ENCODE measurements around the gene DGKD.
"Not testable (repeated sequence)": the region's sequence is repeated elsewhere in the genome, so short reads cannot be mapped to it uniquely, and the experiment has no call there.

DGKD gene

DNA sequence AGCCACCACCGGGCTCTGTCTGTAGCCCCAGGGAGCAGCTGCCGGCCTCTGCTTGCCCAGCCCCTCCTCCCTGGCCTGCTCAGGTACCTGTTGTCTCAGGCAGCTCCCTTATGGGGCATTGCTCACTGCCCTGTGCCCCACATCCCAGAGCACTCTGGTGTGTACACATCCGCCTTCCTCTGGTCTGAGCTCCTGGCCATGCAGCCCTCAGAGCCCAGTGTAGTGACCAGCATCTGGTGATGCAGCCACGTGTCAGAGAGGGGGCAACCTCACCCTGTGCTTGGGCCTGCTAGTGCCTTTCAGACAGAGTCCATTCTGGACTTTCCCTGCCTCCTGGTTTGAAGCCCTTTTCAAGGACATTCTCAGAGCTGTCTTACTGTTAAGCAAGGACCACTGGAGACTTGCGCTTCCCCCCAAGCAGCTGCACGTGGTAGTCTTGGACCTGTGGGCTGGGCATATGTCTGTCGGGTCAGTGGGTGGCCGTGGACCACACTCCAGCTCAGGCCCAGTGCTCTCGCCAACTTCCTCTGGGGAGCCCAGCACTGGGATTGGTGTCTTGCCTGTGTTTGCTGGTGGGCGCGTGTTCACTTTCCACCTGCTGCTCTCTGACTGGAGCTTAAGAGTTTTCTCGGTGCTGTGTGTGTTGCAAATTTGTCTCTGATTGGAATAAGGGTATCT, 30.7 kb downstream of the DGKD start:
- no peak for DNase-seq (ENCODE audit: extremely low read depth in 1 of 2, low read depth in 1 of 2)

DNA sequence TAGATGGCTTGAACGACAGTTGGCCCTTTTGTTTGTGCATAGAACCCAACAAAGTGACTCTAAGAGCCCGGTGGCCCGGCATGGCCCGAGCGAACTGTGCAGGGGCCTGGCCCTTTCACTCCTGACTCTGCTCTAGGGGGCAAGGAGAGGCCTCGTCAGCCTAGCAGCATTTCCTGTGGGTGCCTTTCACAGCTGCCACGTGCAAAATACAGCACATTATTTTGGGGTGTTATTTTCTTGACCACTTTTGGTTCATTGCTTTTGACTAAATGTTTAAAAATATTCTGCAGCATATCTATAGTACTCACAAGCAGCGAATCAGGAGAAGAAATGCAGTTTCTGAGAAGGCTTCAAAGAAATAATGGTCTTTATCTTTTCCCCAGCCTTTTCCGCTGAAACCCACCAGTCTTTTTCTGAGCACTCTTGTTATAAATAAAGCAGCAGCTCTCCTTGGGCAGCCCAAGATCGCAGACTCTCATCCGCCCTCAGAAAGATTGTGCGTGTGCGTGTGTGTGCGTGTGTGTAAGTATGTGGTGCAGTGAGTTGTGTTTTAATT, 31.3 kb downstream of the DGKD start:
- peak; percentile 22 to 26 for DNase-seq (ENCODE audit: extremely low read depth in 1 of 2, low read depth in 1 of 2)

- no peak for DNase-seq (ENCODE audit: extremely low read depth in 1 of 2, low read depth in 1 of 2)
Measured at GRCh38 chr2:233386382-233387041, 32.2 kb downstream of the DGKD start.

DNA sequence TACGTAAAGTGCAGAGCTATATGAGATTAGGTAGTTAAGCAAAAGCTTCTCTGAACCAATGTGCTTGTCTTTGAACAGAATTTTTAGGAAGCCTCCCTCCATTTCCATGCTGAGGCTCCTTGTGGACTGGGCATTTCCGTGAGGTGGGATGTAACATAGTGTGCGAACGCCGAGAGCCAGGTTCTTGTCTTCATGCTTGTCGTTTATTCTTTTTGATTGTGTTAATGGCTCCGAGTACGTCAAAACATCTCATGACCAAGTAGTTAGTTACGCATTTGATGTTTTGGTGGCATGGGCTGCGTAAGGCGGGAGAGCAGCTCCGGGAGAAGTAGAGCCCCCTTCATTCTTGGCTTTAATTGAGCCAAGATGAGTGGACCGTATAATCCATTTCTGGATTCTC, 32.9 kb downstream of the DGKD start:
- DNase-seq (ENCODE audit: extremely low read depth in 1 of 2, low read depth in 1 of 2): no peak

GRCh38 chr2:233387667-233388528, 33.6 kb downstream of the DGKD start:
- no peak for DNase-seq (ENCODE audit: extremely low read depth in 1 of 2, low read depth in 1 of 2)

- DNase-seq (ENCODE audit: extremely low read depth in 1 of 2, low read depth in 1 of 2): no peak
Measured at GRCh38 chr2:233389601-233390125, 35.4 kb downstream of the DGKD start.

DNA sequence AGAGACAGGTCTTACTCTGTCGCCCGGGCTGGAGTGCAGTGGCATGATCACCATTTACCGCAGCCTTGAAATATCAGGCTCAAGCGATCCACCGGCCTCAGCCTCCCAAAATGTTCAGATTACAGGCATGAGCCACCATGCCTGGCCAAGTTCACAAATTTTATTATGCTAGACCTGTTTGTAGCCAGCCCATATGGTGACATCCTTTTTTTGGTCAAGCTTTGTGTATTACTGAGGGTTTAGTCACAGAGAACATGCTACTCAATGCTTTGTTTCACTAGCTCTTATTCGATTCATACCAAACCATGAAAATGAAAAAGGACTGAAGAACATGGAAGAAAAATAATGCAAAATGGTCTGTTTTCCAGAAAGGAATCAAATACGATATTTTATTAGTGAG, 41.4 kb downstream of the DGKD start:
- DNase-seq (ENCODE audit: extremely low read depth in 1 of 2, low read depth in 1 of 2): no peak

DNA sequence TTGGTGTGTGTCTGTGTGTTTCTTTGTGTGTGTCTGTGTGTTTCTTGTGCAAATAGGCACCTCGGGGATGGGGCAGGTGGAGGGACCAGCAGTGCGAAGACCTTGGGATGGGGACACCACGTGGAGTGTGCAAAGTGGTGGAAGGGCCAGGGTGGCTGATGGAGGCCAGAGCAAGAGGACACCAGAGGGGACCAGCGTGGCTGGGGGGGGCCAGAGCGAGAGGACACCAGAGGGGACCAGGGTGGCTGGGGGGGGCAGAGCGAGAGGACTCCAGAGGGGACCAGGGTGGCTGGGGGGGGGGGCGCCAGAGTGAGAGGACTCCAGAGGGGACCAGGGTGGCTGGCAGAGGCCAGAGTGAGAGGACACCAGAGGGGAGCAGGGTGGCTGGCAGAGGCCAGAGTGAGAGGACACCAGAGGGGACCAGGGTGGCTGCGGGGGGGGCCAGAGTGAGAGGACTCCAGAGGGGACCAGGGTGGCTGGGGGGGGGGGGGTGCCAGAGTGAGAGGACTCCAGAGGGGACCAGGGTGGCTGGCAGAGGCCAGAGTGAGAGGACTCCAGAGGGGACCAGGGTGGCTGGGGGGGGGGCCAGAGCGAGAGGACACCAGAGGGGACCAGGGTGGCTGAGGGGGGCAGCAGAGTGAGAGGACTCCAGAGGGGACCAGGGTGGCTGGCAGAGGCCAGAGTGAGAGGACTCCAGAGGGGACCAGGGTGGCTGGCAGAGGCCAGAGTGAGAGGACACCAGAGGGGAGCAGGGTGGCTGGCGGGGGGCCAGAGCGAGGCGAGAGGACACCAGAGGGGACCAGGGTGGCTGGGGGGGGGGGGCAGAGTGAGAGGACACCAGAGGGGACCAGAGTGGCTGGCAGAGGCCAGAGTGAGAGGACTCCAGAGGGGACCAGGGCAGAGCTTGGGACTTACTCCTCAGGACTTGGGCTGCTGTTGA, 42.7 kb downstream of the DGKD start:
- DNase-seq (ENCODE audit: extremely low read depth in 1 of 2, low read depth in 1 of 2): not testable (repeated sequence)

DNA sequence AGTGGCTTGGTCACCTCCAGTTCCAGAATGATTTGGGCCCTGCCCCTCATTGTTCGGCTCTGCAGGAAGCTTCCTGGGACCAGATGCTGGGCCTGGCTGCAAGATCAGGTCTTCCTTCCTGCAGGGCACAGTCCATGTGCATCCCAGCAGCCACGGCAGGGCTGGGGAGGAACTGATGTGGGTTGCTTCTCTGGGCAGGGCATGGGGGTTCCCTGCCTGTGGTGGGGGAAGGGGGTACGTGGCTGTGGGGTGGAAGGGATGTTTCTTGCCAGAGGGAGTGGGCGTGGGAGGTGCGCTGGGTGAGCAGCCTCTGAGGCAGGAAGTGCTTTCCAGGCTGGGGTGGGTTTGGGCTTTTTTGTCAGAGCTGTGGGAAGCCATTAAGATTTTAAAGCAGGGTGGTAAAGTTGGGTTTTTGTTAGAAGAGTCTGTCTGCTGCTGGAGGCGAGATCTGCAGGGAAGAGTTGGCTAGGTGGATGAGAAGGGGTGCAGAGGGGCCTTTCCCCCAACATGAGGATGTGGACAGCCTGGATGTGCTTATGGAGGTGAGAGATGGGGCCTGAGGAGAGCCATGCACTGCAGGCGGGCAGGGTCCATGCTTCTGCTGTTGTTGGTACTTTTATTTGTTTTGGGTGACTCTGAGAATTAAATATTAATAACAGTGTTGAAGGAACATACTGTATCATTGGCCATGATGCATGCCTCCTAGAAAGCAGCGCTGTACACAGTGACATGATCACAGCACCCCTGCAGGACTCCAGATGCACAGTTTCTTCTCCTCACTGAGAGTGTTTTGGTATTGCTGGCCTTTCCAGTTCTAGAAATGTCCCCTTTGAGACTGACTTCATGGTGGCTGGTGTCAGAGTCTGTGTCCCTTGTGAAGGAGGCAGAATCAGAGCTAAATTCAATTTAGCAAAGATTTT, 45.3 kb downstream of the DGKD start:
- no peak for DNase-seq (ENCODE audit: extremely low read depth in 1 of 2, low read depth in 1 of 2)

GRCh38 chr2:233400341-233400740, 46.0 kb downstream of the DGKD start:
- DNase-seq (ENCODE audit: extremely low read depth in 1 of 2, low read depth in 1 of 2): no peak

GRCh38 chr2:233400961-233401360, 46.7 kb downstream of the DGKD start:
- DNase-seq (ENCODE audit: extremely low read depth in 1 of 2, low read depth in 1 of 2): no peak

GRCh38 chr2:233402346-233402745, 48.1 kb downstream of the DGKD start:
- no peak for DNase-seq (ENCODE audit: extremely low read depth in 1 of 2, low read depth in 1 of 2)

DNA sequence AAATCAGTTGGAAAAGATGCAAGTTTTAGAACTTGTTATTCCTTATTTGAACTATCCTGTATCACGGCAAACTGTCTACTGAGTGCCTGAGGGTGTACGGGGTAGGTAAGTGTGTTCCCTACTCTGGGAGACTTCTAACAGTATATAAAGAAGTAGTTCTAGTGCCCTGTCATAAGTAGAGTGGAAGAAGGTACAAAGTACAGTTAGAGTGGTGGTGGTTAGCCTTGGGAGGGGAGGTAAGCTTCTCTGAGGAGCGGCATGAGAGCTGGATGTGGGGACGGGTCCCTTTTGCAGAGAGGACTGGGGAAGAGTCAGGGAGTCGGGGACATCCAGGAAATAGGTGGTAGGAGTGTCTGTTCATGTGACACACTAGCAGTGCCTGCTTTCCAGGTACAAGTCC, 48.5 kb downstream of the DGKD start:
- no peak for DNase-seq (ENCODE audit: extremely low read depth in 1 of 2, low read depth in 1 of 2)

DNA sequence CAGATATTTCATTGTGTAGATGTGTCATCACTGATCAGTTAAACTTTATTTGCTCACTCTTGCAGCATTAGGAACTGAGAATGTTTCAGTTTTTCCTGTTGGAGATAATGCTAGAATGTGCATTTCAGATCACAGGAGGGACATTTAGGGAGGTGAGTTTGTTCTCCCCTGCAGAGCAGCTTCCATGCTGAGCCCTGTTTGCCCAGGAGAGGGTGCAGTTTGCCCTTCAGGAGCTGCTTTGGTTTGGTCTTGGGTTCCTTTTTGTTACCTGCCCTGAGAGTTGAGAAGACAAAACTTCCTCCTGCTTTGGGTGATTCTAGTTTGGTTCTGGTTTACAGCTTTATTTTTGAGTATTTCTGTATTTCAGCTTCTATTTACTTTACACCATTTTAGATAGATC, 49.9 kb downstream of the DGKD start:
- no peak for DNase-seq (ENCODE audit: extremely low read depth in 1 of 2, low read depth in 1 of 2)

DNA sequence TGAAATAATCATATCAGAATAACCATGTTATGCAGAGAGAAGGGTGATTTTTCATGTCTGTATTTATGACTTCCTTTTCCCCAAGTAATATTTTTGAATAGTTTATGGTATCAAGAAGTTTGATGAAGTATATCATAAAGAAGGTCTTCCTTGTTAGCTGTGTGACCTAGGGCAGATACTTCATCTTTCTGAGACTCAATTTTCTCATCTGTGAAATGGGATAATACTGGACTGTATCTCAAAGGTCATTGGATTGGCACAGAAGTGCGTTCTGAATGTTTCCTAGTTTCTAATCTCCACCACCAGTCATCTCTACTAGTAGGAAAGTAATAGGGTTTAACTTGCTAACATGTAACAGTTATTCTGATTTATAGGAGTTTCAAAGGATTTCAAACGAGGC, 52.6 kb downstream of the DGKD start:
- DNase-seq (ENCODE audit: extremely low read depth in 1 of 2, low read depth in 1 of 2): no peak

DNA sequence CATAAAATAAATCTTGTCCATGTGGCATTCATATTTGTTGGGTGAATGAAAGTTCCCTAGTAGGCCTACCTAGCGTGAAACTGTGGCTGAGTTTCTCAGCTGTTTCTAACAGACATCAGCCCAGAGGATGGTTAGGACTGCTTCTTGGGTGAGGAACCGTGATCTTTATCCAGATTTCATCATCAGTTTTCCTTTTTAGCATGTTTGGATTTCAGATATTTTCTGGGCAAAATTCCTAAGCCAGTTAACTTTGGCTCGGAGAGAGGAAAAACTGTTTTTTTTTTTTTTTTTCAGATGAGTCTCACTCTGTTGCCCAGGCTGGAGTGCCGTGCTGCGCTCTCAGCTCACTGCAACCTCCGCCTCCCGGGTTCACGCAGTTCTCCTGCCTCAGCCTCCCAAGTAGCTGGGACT, 53.5 kb downstream of the DGKD start:
- no peak for DNase-seq (ENCODE audit: extremely low read depth in 1 of 2, low read depth in 1 of 2)

- no peak for DNase-seq (ENCODE audit: extremely low read depth in 1 of 2, low read depth in 1 of 2)
Measured at GRCh38 chr2:233408366-233409285, 54.3 kb downstream of the DGKD start.

Data from activated CD8-positive, alpha-beta memory T cell treated with anti-CD3 and anti-CD28 coated beads for 1 hour (primary cell).